Activated T-helper 17 cell treated with anti-CD3 and anti-CD28 coated beads, Interleukin-2, amount 50 U/mL, for 72 hours (primary cell): ENCODE results near the gene FGD5. TPM values are rescaled to one million over a fixed set of nuclear protein-coding genes. Genes with fewer than 3 reads are reported as not detected.
A peak's percentile ranks its signal among the peaks of the same experiment; 100 is the strongest.

Experiments used
- ATAC-seq: fragments of 150-1000 bp; cut with Tn5 transposase; replicated peaks from 2 replicates; pipeline ENCODE4 v1.10.0; 2021; ENCODE audit warnings: mild to moderate bottlenecking, moderate library complexity
- H3K27ac Mint-ChIP-seq: one replicate; pipeline ENCODE4 v1.8.0; 2022; ENCODE audit warnings: mixed read lengths
- H3K27me3 Mint-ChIP-seq: one replicate; pipeline ENCODE4 v1.8.0; 2022; ENCODE audit warnings: mixed read lengths
- H3K36me3 Mint-ChIP-seq: one replicate; pipeline ENCODE4 v1.8.0; 2022; ENCODE audit warnings: low read depth, mild to moderate bottlenecking, mixed read lengths
- H3K4me1 Mint-ChIP-seq: one replicate; pipeline ENCODE4 v1.8.0; 2022; ENCODE audit warnings: mixed read lengths
- H3K4me3 Mint-ChIP-seq: one replicate; pipeline ENCODE4 v1.8.0; 2022; ENCODE audit warnings: mild to moderate bottlenecking, mixed read lengths
- H3K9me3 Mint-ChIP-seq: one replicate; pipeline ENCODE4 v1.8.0; 2022; ENCODE audit warnings: mixed read lengths
- total RNA-seq, 2 donors: library from RNA; stranded (reverse); gene quantifications; one replicate each; pipeline ENCODE4 v1.2.3, GENCODE V29; 2022

The FGD5 gene
- total RNA-seq, 2 donors from 2014 or later, result 0.06 to 0.74 TPM

- Mint-ChIP-seq H3K4me3 (peak overlapping the region; percentile 98), H3K9me3 (no peaks in the 10 kb centered on the region), H3K4me1 (peaks cover 21% of the 10 kb centered on the region), H3K27ac (peak overlapping the region; percentile 100), H3K27me3 (no peaks in the 10 kb centered on the region), H3K36me3 (peaks cover 50% of the 10 kb centered on the region)
- ATAC-seq, result no peak
Measured at GRCh38 chr3:14949126-14949525, 130.4 kb downstream of the FGD5 start.

GRCh38 chr3:14950274-14950673 lies 131.5 kb downstream of the FGD5 start:
- ATAC-seq, result no peak
- Mint-ChIP-seq H3K27me3 (no peaks in the 10 kb centered on the region), H3K4me3 (peak overlapping the region; percentile 98), H3K9me3 (no peaks in the 10 kb centered on the region), H3K27ac (no peak overlapping the region), H3K36me3 (peaks cover 41% of the 10 kb centered on the region), H3K4me1 (peaks cover 23% of the 10 kb centered on the region)

- Mint-ChIP-seq H3K27me3 (no peaks in the 10 kb centered on the region), H3K9me3 (no peaks in the 10 kb centered on the region), H3K4me1 (peaks cover 26% of the 10 kb centered on the region), H3K27ac (no peak overlapping the region), H3K36me3 (peaks cover 42% of the 10 kb centered on the region), H3K4me3 (no peak overlapping the region)
- no peak for ATAC-seq
Measured at GRCh38 chr3:14957153-14957552, 138.4 kb downstream of the FGD5 start.

GRCh38 chr3:14957925-14958324 lies 139.2 kb downstream of the FGD5 start:
- Mint-ChIP-seq H3K27ac (peak overlapping the region; percentile 11), H3K9me3 (no peaks in the 10 kb centered on the region), H3K4me3 (peak overlapping the region; percentile 83), H3K27me3 (no peaks in the 10 kb centered on the region), H3K4me1 (peaks cover 20% of the 10 kb centered on the region), H3K36me3 (peaks cover 45% of the 10 kb centered on the region)
- ATAC-seq, result no peak

GRCh38 chr3:14959359-14959943 lies 140.7 kb downstream of the FGD5 start:
- Mint-ChIP-seq H3K9me3 (no peaks in the 10 kb centered on the region), H3K4me1 (peaks cover 20% of the 10 kb centered on the region), H3K27ac (peak overlapping the region; percentile 89), H3K27me3 (no peaks in the 10 kb centered on the region), H3K36me3 (peaks cover 52% of the 10 kb centered on the region), H3K4me3 (peak overlapping the region; percentile 83)
- peak; percentile 58 for ATAC-seq

GRCh38 chr3:14962762-14963161 lies 144.0 kb downstream of the FGD5 start:
- ATAC-seq, result no peak
- Mint-ChIP-seq H3K27me3 (no peaks in the 10 kb centered on the region), H3K27ac (no peak overlapping the region), H3K4me3 (no peak overlapping the region), H3K4me1 (peaks cover 12% of the 10 kb centered on the region), H3K36me3 (peaks cover 72% of the 10 kb centered on the region), H3K9me3 (no peaks in the 10 kb centered on the region)

GRCh38 chr3:14967285-14967684 lies 148.5 kb downstream of the FGD5 start:
- no peak for ATAC-seq
- peaks cover 69% of the 10 kb centered on the region for H3K36me3 Mint-ChIP-seq
- peaks cover 4% of the 10 kb centered on the region for H3K4me1 Mint-ChIP-seq
- H3K9me3 Mint-ChIP-seq, result no peaks in the 10 kb centered on the region
- no peak overlapping the region for H3K4me3 Mint-ChIP-seq
- H3K27ac Mint-ChIP-seq, result no peak overlapping the region
- no peaks in the 10 kb centered on the region for H3K27me3 Mint-ChIP-seq

GRCh38 chr3:14969671-14970070 lies 150.9 kb downstream of the FGD5 start:
- Mint-ChIP-seq H3K27me3 (no peaks in the 10 kb centered on the region), H3K36me3 (peaks cover 78% of the 10 kb centered on the region), H3K27ac (no peak overlapping the region), H3K4me1 (peaks cover 12% of the 10 kb centered on the region), H3K9me3 (no peaks in the 10 kb centered on the region), H3K4me3 (no peak overlapping the region)
- no peak for ATAC-seq

GRCh38 chr3:14976317-14976716 lies 157.6 kb downstream of the FGD5 start:
- H3K36me3 Mint-ChIP-seq, result peaks cover 69% of the 10 kb centered on the region

GRCh38 chr3:14980689-14981088 lies 161.9 kb downstream of the FGD5 start:
- Mint-ChIP-seq H3K36me3 (peaks cover 41% of the 10 kb centered on the region), H3K9me3 (no peaks in the 10 kb centered on the region), H3K4me1 (peaks cover 21% of the 10 kb centered on the region), H3K4me3 (no peak overlapping the region), H3K27me3 (no peaks in the 10 kb centered on the region), H3K27ac (no peak overlapping the region)
- no peak for ATAC-seq

More at GRCh38 chr3:14976317-14976716, 157.6 kb downstream of the FGD5 start:
- no peak for ATAC-seq
- Mint-ChIP-seq H3K27ac (peak overlapping the region; percentile 12), H3K4me1 (peaks cover 30% of the 10 kb centered on the region), H3K9me3 (no peaks in the 10 kb centered on the region), H3K4me3 (no peak overlapping the region), H3K27me3 (no peaks in the 10 kb centered on the region)

Other genes starting within 250 kb of the FGD5 start
- 10 to 100 TPM; 17.7 to 27.6 TPM for gene CCDC174, start 167.2 kb upstream of the FGD5 start, total RNA-seq
- under 1 TPM; 0.16 to 0.45 TPM for gene C3orf20, start 143.8 kb upstream of the FGD5 start, total RNA-seq
- gene NR2C2, start 128.6 kb downstream of the FGD5 start, total RNA-seq, result 10 to 100 TPM; 45.4 to 50.6 TPM
- gene MRPS25, start 246.4 kb downstream of the FGD5 start, total RNA-seq, result 10 to 100 TPM; 43.7 to 80.5 TPM